Measurements from ENCODE around the gene INTS2. TPM values are rescaled to one million over a fixed set of nuclear protein-coding genes. Genes with fewer than 3 reads are reported as not detected.

Gene INTS2
- total and polyA plus RNA-seq, 10 donors: 2.1 to 20.0 (median 15.3) TPM

GRCh38 chr17:61836266-61837174 lies 91.3 kb downstream of the INTS2 start:
- 87 to 98% (median 93%) methylated on average over 3 of the region's 3 CpGs for WGBS, 5 donors
- intact Hi-C loops (cut with DNase I; ENCODE audit: low total_unique reads): no loop called here
- H3K9me3 ChIP-seq: no peaks in the 10 kb centered on the region
- no peaks in the 10 kb centered on the region for H3K36me3 ChIP-seq
- no peak for DNase-seq
- no peak overlapping the region for H3K27ac ChIP-seq
- peaks cover 0 to 4% (median 0%) of the 10 kb centered on the region in 6 donors for H3K4me1 ChIP-seq
- H3K4me3 ChIP-seq: no peak overlapping the region
- TF ChIP-seq POLR2A (IDR thresholded peaks at IDR 0.05) (no peak), POLR2AphosphoS5 (IDR thresholded peaks at IDR 0.05) (no peak)
- TF ChIP-seq, protein P1, sequence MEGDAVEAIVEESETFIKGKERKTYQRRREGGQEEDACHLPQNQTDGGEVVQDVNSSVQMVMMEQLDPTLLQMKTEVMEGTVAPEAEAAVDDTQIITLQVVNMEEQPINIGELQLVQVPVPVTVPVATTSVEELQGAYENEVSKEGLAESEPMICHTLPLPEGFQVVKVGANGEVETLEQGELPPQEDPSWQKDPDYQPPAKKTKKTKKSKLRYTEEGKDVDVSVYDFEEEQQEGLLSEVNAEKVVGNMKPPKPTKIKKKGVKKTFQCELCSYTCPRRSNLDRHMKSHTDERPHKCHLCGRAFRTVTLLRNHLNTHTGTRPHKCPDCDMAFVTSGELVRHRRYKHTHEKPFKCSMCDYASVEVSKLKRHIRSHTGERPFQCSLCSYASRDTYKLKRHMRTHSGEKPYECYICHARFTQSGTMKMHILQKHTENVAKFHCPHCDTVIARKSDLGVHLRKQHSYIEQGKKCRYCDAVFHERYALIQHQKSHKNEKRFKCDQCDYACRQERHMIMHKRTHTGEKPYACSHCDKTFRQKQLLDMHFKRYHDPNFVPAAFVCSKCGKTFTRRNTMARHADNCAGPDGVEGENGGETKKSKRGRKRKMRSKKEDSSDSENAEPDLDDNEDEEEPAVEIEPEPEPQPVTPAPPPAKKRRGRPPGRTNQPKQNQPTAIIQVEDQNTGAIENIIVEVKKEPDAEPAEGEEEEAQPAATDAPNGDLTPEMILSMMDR (IDR thresholded peaks at IDR 0.05 in 8 of 11, conservative IDR thresholded peaks at IDR 0.05 in 3 of 11): no peak
- H3K27me3 ChIP-seq (replicated peaks in 1 of 7): no peaks in the 10 kb centered on the region

- Histone ChIP-seq H3K27me3 (replicated peaks in 1 of 7) (no peaks in the 10 kb centered on the region), H3K4me3 (no peak overlapping the region), H3K27ac (no peak overlapping the region), H3K4me1 (peaks cover 0 to 4% (median 0%) of the 10 kb centered on the region in 6 donors), H3K9me3 (no peaks in the 10 kb centered on the region), H3K36me3 (no peaks in the 10 kb centered on the region)
- intact Hi-C loops (cut with DNase I; ENCODE audit: low total_unique reads): no loop called here
- no peak for DNase-seq
- WGBS, 5 donors: 90 to 95% (median 91%) methylated on average over 1 of the region's 1 CpG
- no peak for TF ChIP-seq POLR2A (IDR thresholded peaks at IDR 0.05)
- TF ChIP-seq POLR2AphosphoS5 (IDR thresholded peaks at IDR 0.05): no peak
- TF ChIP-seq, protein P1 (IDR thresholded peaks at IDR 0.05 in 8 of 11, conservative IDR thresholded peaks at IDR 0.05 in 3 of 11): no peak
Measured at GRCh38 chr17:61835606-61836005, 92.2 kb downstream of the INTS2 start.

DNA sequence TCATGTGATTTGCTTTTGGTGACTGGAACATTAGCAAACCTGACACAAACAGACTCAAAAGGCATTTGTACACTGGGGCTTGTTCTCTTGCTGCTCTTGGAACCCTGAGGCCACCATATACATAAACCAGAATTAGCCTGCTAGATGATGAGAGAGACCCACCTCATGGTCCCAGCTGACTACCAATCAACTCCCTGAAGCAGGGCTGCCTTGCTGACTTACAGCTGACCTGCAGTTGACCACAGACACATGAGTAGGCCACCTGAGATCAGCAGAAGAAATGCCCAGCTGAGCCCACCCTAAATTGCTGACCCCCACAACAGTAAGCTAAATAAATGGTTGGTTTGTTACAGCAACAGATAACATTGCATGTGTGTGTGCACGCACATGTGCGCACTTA lies 93.2 kb downstream of the INTS2 start:
- no peaks in the 10 kb centered on the region for H3K9me3 ChIP-seq
- intact Hi-C loops (cut with DNase I; ENCODE audit: low total_unique reads): no loop called here
- H3K27ac ChIP-seq: no peak overlapping the region
- TF ChIP-seq POLR2A (IDR thresholded peaks at IDR 0.05) (no peak), POLR2AphosphoS5 (IDR thresholded peaks at IDR 0.05) (no peak)
- TF ChIP-seq, protein P1 (IDR thresholded peaks at IDR 0.05 in 8 of 11, conservative IDR thresholded peaks at IDR 0.05 in 3 of 11): no peak
- 96 to 100% (median 97%) methylated on average over 2 of the region's 2 CpGs for WGBS, 5 donors
- H3K4me1 ChIP-seq: peaks cover 0 to 4% (median 0%) of the 10 kb centered on the region in 6 donors
- no peak for DNase-seq
- no peaks in the 10 kb centered on the region for H3K27me3 ChIP-seq (replicated peaks in 1 of 7)
- no peak overlapping the region for H3K4me3 ChIP-seq
- H3K36me3 ChIP-seq: no peaks in the 10 kb centered on the region

- no peak for DNase-seq
Measured at GRCh38 chr17:61833536-61834193, 94.1 kb downstream of the INTS2 start.

More at GRCh38 chr17:61833536-61834193, 94.1 kb downstream of the INTS2 start:
- TF ChIP-seq, protein P1 (IDR thresholded peaks at IDR 0.05 in 8 of 11, conservative IDR thresholded peaks at IDR 0.05 in 3 of 11): no peak
- TF ChIP-seq POLR2A (IDR thresholded peaks at IDR 0.05) (no peak), POLR2AphosphoS5 (IDR thresholded peaks at IDR 0.05) (no peak)
- Histone ChIP-seq H3K36me3 (no peaks in the 10 kb centered on the region), H3K4me1 (peaks cover 0 to 4% (median 0%) of the 10 kb centered on the region in 6 donors), H3K27me3 (replicated peaks in 1 of 7) (no peaks in the 10 kb centered on the region), H3K4me3 (no peak overlapping the region), H3K27ac (no peak overlapping the region), H3K9me3 (no peaks in the 10 kb centered on the region)
- intact Hi-C loops (cut with DNase I; ENCODE audit: low total_unique reads): no loop called here
- WGBS, 5 donors: 85 to 99% (median 97%) methylated on average over 7 of the region's 7 CpGs

Measured in spleen (tissue), 11 donors.